Measurements from ENCODE around the gene CDK16.

DNA sequence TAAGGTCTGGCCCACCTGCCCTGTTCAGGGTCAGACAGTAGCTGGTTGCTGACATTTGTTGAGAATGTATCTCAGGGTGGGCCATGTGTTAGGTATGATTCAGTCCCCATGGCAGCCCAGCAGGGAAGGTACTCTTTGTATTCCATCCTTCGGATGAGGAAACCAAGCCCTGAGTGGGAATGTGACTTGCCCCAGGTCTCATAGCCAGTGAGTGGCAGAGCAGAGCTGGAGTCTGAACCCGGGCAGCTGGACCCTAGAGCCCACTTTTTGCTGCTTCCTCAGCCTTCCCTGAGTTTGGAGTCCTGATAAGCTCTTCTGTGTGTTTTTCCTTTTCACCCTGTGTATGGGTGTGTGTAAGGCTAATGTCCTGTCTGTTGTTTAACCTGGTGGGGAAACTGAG lies 46.5 kb upstream of the CDK16 start:
- TF ChIP-seq, protein P1, sequence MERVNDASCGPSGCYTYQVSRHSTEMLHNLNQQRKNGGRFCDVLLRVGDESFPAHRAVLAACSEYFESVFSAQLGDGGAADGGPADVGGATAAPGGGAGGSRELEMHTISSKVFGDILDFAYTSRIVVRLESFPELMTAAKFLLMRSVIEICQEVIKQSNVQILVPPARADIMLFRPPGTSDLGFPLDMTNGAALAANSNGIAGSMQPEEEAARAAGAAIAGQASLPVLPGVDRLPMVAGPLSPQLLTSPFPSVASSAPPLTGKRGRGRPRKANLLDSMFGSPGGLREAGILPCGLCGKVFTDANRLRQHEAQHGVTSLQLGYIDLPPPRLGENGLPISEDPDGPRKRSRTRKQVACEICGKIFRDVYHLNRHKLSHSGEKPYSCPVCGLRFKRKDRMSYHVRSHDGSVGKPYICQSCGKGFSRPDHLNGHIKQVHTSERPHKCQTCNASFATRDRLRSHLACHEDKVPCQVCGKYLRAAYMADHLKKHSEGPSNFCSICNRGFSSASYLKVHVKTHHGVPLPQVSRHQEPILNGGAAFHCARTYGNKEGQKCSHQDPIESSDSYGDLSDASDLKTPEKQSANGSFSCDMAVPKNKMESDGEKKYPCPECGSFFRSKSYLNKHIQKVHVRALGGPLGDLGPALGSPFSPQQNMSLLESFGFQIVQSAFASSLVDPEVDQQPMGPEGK (CRISPR knock-in tag; IDR thresholded peaks at IDR 0.05; ENCODE audit: borderline replicate concordance), result no peak
- no peak for TF ChIP-seq ZC3H10 (CRISPR knock-in tag; IDR thresholded peaks at IDR 0.05)
- TF ChIP-seq, protein P2, sequence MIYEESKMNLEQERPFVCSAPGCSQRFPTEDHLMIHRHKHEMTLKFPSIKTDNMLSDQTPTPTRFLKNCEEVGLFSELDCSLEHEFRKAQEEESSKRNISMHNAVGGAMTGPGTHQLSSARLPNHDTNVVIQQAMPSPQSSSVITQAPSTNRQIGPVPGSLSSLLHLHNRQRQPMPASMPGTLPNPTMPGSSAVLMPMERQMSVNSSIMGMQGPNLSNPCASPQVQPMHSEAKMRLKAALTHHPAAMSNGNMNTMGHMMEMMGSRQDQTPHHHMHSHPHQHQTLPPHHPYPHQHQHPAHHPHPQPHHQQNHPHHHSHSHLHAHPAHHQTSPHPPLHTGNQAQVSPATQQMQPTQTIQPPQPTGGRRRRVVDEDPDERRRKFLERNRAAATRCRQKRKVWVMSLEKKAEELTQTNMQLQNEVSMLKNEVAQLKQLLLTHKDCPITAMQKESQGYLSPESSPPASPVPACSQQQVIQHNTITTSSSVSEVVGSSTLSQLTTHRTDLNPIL (CRISPR knock-in tag; IDR thresholded peaks at IDR 0.05; ENCODE audit: low read depth), result no peak
- TF ChIP-seq ZNF8 (CRISPR knock-in tag; IDR thresholded peaks at IDR 0.05), result no peak
- no peak for TF ChIP-seq TCF4 (CRISPR knock-in tag; IDR thresholded peaks at IDR 0.05; ENCODE audit: borderline replicate concordance)
- TF ChIP-seq ISL1 (CRISPR knock-in tag; IDR thresholded peaks at IDR 0.05), result no peak
- TF ChIP-seq ARNTL (CRISPR knock-in tag; IDR thresholded peaks at IDR 0.05; ENCODE audit: borderline replicate concordance, low read depth), result no peak
- TF ChIP-seq GLIS3 (CRISPR knock-in tag; IDR thresholded peaks at IDR 0.05), result no peak
- TF ChIP-seq CSDC2 (CRISPR knock-in tag; IDR thresholded peaks at IDR 0.05), result no peak
- no peak for TF ChIP-seq TOX (CRISPR knock-in tag; IDR thresholded peaks at IDR 0.05; ENCODE audit: borderline replicate concordance)
- no peak for TF ChIP-seq RARB (CRISPR knock-in tag; IDR thresholded peaks at IDR 0.05)

Data from SK-N-SH treated with all-trans-retinoic acid at 6 μM for 48 hours (cell line).